HAP-1 (cell line): Measurements from ENCODE around the gene MZT2A.
"Not testable (repeated sequence)": the region's sequence is repeated elsewhere in the genome, so short reads cannot be mapped to it uniquely, and the experiment has no call there.

ENCODE experiments used
- DNase-seq, 2 experiments: peaks; one replicate each; pipeline ENCODE4 v3.0.0-alpha.2; 2016 to 2020; ENCODE audit warnings: low spot score in 2 of 2
- H3K27me3 ChIP-seq: fragments of 250-450 bp; sonication (Bioruptor Pico); 2 replicates; pipeline ENCODE4 v1.5.1; 2020; ENCODE audit warnings: low read depth, mild to moderate bottlenecking, moderate library complexity
- H3K36me3 ChIP-seq: fragments of 250-450 bp; sonication (Bioruptor Pico); replicated peaks from 2 replicates; pipeline ENCODE4 v1.5.1; 2020; ENCODE audit warnings: mild to moderate bottlenecking
- H3K4me1 ChIP-seq: fragments of 250-450 bp; sonication (Bioruptor Pico); 2 replicates; pipeline ENCODE4 v1.5.1; 2020; ENCODE audit warnings: mild to moderate bottlenecking
- H3K4me3 ChIP-seq: fragments of 250-450 bp; sonication (Bioruptor Pico); 2 replicates; pipeline ENCODE4 v1.5.1; 2020; ENCODE audit warnings: mild to moderate bottlenecking, moderate library complexity
- H3K9me3 ChIP-seq: fragments of 250-450 bp; sonication (Bioruptor Pico); 2 replicates; pipeline ENCODE4 v1.5.1; 2020; ENCODE audit warnings: mild to moderate bottlenecking, moderate library complexity
- in situ Hi-C: fragments of 300-500 bp; cut with MboI; formaldehyde crosslinking; loops from 3 replicates; pipeline ENCODE4 v1.14.3; 2020; ENCODE audit warnings: low sequenced_read_pairs, inconsistent platforms, mixed read lengths

The MZT2A gene

DNA sequence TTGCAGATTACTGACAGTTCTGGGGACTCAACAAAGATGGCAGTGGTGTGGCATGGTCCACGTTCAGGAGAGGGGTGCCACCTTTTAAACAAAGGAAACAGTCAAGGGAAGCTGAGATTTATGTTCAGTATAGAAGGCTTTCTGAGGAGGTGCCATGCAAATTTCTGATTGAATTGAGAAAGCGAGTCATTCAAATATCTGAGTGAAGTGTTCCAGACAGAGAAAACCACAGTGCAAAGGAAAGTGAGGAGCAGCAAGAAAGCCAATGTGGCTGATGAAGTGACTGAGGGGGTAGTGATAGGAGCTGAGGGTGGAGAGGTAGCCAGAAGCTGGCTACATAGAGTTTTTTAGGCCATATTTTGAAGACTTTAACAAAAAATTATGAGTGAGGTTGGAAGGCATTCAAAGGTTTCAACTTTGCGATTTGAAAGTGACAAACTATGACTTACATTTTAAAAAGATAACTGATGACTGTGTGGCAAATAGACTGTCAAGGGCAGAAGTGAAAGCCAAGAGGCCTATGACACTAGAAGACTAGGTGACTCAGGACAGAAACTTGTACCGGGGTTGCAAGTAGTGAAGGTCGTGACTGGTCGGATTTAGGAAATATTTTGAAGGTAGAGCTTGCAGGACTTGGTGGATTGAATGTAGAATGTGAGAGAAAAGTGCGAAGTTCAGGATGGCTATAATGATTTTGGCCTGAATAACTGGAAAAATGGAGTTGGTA lies 51.3 kb downstream of the MZT2A start:
- H3K27me3 ChIP-seq, DNase-seq, in situ Hi-C loops: not testable (repeated sequence)

More for the DNA sequence above, 51.3 kb downstream of the MZT2A start:
- not testable (repeated sequence) for H3K4me3 ChIP-seq, H3K9me3 ChIP-seq, H3K36me3 ChIP-seq, H3K4me1 ChIP-seq
